ENCODE results near the gene SH3RF3.

Gene SH3RF3

DNA sequence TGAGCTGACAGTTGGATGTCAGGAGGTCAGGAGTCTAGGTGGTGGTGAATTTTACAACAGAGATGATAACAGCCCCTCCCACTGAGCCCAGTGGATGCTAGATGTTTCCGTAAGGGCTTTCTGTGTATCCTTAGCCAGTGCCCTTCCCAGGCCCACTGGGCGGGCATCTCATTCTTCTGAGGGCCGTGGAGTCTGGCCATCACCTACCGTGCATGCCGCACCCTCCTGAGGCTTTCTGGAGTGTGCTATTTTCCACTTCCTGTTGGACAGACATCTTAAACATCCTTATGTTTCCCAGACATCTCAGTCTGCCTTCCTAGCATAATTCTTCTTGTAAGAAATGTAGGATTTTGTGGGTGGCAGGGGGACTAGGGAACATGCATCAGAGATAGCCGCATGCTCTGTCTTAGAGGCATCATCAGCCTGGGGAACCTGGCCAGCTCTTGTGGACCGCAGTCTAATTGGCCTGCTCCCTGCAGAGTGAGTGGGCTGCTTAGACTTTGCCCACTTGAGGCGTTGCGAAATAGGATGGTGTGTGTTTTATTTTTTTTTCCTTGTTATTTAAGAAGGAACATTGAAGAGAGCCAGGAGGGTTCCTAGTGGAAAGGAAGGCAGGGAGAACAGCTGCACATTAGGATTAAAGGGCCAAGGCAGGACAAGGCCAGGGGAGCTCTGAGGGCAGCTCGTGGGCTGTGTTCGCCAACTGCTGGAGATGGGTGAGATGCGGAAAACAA, 135.8 kb downstream of the SH3RF3 start:
- DNase-seq (ENCODE audit: low spot score), result peak; percentile 7

- no peak for DNase-seq (ENCODE audit: low spot score)
These were observed 136.4 kb downstream of the SH3RF3 start for GRCh38 chr2:109265369-109265768.

DNA sequence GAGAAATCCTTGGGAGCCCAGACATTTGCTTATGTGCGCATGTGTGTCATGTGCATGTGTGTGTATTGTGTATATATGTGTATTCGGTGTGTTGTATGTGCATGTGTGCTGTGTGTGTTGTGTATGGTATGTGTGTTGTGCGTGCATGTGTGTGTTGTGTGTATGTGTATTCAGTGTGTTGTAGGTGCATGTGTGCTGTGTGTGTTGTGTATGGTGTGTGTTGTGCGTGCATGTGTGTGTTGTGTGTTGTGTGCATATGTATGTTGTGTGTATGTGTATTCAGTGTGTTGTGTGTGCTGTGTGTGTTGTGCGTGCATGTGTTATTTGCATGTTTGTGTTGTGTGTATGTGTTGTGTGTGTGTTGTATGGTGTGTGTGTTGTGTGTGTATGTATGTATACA, 136.9 kb downstream of the SH3RF3 start:
- DNase-seq (ENCODE audit: low spot score), result no peak

- no peak for DNase-seq (ENCODE audit: low spot score)
These were observed 137.5 kb downstream of the SH3RF3 start for GRCh38 chr2:109266496-109266895.

DNA sequence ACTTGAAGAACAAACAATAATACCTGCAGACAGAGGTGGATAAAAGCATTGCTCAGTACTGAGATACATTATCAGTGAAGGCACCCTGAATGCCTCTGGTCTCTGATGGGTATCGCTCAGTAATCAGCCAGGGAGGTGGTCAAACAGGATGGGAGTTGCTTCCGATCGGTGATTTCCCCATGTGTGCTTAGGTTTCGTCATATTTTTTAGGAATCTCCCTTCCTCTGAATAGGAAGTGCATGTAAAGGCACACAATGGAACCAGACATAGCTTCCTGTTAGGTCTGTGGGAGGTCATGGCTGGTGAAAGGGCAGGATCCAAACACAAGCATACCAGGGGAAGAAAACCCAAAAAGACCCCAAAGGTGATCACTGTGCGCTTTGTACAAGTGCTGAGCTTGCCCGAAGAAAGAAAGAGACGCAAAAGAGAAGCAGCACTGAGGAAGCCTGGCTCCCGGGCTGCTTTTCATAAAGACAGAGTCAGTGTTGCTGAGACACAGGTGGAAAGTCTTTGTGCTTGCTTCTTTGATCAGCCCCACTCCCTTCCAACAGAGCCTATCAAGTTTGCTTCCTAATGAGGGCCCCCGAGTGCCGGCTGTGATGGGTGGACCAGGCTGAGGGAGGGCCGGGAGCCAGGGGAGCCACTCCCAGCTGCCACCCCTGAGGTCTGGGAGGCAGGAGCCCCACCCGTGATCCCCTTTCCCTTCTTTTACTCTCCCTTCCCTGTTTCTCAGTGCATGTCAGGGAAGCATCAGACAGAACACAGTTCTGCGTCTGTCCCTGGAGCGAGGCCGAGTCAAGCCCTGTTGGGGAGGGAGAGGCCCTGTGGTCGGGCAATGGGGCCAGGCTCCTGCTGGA, 138.2 kb downstream of the SH3RF3 start:
- DNase-seq (ENCODE audit: low spot score), result no peak

- no peak for DNase-seq (ENCODE audit: low spot score)
These were observed 139.9 kb downstream of the SH3RF3 start for GRCh38 chr2:109268916-109269315.

DNA sequence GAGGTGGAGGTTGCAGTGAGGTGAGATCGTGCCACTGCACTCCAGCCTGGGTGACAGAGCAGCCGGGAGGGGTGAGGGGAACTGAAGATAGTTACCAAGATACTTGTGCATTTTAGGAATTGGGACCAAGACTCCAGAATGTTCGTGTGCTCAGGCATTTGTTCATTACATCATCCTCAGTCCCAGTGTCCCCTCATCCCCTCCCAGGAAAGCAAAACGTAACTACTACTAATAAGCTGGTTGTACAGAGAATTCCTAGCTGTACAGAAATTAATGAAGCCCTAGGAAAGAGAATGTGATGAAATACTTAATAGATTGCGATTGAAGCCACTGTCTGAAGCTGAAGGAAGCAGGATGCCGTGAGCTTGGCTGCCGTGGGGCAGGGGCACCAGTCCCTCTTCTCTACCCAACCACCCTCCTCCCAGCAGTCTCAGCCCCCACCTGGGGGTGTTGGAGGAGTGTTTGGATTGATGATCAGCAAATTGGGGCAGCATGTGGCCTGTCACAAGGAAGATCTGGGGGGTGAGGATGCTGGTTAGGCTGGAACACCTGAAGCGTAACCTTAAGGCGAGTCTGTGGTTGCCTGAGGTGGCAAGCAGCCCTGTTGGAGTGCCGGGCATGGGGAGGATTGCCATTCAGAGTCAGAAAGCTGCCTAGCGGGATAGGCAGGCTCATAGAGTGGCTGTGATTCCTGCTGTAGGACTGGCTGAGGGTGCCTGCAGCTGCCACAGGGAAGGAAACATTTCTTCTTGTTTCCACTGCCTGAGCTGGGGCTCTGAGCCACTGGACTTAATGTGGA, 140.9 kb downstream of the SH3RF3 start:
- DNase-seq (ENCODE audit: low spot score), result no peak

DNA sequence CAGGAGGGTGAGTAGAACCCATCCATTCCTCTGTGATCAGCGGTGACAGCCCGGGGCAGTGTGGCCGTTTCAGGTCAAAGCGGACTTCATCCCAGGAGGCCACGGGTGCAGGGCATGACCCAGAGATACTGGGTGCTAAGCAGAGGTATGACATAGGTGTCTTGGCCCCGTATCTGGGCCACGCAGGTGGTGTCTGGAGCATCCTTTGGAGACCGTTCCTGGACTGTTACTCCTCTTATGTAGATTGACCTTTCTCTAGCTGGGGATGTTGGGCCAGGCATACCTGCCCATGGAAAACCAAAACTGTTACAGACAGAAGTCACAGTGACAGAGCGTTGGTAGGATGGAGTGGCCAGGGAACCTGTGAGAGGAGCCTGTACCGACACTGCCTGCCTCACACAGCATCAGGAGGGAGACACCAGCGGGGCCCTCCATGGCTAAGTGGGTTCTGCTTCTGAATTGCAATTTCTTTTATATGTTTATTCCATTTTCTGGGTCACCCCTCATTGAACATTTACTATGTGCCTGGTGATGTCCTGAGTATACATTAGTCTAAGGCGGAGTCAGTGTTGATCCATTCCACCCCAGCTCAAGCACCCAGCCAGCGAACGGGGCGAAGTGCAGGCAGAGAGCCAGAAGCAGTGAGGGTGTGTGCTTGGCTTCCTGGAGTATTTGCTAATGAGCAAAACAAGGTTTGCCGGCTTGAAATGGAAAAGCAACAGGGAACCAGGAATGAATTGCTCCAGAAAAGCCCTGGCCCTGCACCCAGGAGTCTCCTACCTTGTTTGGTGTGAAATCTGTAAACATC, 141.7 kb downstream of the SH3RF3 start:
- no peak for DNase-seq (ENCODE audit: low spot score)

GRCh38 chr2:109271920-109272319, 142.9 kb downstream of the SH3RF3 start:
- DNase-seq (ENCODE audit: low spot score), result no peak

DNA sequence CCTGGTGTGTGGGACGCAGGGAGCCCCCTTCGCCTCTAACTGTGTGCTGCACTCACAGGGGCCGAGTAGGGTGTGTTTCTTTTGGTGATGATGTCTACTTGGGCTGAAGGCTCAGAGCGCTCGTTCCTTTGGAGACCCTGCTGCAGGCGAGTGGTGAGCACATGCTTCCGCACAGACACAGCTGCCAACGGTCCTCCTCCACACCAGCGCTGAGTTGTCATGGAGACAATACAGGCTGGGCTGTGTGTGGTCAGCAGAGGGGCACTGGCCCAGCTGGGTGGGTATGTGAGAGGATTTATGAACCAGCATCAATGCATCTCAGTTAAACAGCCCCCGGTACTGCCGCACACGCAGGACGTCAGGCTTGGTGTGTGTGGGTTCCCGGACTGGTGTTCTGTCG, 143.5 kb downstream of the SH3RF3 start:
- DNase-seq (ENCODE audit: low spot score), result no peak

DNA sequence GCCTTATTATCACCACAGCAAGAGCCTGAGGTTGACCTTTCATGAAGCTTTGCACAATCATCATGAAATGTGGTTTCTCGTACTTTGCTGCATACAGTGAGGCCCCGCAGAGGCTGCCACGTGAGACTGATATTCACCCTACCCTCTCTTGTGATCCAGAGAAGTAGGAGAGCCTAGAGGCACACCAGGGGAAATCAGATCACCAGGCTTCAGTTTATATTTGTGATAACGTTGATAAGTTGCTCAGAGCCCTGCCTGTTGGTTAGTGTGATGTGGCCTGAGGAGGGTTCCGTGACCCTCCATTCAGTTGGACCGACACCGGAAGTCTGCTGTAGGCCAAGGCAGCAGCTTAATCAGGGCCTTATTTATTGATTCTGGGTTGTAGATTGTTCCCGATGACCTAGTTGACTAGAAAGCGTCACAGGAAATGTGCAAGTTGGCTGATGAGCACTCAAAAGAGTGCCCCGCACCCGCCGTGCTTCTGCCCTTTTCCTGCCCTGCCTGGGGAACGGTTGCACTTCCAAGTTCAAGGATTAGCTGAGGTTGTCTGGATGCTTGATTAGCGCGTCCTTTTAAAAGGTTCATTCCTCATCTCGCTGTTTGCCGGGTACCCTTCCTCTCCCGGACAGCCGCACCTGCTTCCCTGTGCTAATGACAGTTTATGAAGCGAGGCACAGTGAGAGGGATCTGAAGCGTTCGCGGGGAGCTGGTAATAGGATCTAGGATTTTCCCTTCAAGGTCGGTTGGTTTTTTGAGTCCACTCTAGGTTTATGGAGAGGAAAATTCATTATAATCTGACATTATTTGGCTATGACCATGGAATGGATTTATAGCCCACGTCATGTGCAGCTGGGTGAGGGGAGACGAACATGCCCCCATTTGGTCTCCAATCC, 146.4 kb downstream of the SH3RF3 start:
- DNase-seq (ENCODE audit: low spot score), result no peak

DNA sequence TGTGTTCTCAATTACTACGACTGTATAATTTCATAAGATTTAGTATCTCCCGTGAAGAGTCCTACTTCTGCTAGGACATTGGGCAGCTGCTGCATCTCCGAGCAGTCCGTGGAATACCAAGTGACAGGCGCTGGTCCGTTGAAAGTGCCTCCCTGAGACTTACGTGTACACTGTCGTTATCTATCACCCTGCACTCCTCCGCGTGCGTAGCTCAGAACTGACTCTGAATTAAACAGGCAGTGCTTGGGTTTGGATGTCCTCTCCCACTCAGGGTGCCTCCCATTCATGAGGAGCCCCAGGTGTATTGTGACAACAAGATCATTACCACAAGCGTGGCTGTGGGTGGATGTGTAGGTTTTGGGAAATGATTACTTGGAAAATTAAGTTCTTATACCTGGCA, 148.4 kb downstream of the SH3RF3 start:
- DNase-seq (ENCODE audit: low spot score), result no peak

DNA sequence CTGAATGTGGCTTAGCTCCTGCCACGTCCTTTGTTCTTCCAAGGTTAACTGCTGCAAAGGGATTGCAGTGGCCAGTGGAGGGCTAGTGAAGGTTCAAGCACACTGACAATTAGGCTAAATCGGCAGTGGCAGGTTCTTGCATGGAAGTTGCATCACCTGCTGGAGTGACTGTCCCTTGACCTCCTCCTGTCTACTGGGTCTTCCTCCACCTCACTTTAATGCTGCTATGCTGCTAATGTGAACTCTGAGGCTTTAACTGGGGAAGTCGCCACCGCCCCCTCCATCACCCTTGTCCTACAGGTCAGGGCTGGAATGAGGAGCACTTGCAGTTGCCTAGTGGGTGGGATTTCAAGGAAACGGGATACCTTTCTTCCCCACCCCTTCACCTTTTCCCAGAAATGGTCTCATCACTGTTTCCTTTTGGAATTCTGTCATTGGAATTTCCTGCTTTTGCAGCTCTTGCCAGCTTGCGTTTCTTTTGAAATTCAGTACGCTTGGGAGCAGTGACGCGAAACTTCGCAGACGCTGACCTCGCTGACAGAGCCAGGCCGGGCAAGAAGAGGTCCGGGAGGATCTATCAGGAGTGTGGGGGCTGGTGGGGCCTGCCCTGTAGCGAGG, 150.3 kb downstream of the SH3RF3 start:
- DNase-seq (ENCODE audit: low spot score), result no peak

- no peak for DNase-seq (ENCODE audit: low spot score)
These were observed 151.8 kb downstream of the SH3RF3 start for GRCh38 chr2:109280804-109281203.

DNA sequence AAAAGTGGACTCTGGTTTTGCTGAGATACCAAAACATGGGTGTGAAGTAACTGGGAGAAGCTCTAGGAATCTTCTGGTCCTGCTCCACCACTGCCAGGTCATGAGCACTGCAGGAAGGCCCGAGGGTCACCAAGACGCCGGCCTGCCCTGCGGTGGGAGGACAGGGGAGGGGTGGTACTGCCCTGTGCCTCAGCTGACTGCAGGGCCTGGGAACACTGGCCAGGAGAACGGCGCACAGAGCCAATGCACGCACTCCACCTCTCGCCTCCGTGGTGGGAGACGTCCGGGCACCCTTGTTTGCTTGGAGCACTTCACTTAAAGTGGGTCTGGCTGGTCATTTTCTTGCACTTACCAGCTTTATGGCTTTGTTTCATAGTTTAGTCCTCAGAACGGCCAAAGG, 153.4 kb downstream of the SH3RF3 start:
- no peak for DNase-seq (ENCODE audit: low spot score)

DNA sequence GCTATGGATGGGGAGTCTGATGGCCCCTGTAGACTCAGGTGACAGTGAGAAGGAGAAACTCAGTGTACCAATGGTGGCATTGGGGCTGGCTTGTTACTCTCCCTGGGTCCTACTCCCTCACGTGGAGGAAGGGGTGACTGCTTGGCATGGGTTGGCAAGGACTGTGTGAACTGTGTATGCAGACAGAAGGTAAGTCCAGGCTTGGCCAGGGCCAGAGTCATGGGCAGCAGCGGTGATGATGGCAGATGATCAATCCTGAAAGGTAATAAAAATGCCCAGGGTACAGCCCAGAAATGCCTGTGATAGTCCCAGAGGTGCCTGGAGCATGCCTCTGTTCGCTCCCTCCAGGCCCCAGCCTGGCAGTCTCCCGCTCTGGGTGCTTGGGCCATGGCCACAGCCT, 153.9 kb downstream of the SH3RF3 start:
- DNase-seq (ENCODE audit: low spot score), result no peak

GRCh38 chr2:109284826-109285225, 155.8 kb downstream of the SH3RF3 start:
- DNase-seq (ENCODE audit: low spot score), result no peak

DNA sequence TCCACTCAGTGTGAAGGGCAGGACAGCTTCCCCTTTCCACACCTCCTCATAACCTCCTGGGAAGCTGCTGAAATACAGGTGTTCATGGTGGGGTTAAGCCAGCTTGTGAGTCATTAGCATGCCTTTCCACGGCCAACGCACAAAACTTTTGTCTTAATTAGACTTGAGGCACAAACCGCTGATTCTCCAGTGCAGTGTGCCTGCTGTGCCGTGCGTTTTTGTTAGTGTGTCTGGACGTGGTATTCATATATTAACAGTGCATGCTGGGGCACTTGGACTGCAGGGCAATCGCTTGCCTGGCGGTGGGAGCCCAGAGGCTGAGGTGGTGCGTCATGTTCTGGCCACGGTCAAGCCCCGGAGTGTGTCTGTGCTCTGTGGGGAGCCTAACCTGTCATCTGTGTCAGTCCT, 156.2 kb downstream of the SH3RF3 start:
- no peak for DNase-seq (ENCODE audit: low spot score)

- DNase-seq (ENCODE audit: low spot score), result no peak
These were observed 158.4 kb downstream of the SH3RF3 start for GRCh38 chr2:109287413-109287812.

DNA sequence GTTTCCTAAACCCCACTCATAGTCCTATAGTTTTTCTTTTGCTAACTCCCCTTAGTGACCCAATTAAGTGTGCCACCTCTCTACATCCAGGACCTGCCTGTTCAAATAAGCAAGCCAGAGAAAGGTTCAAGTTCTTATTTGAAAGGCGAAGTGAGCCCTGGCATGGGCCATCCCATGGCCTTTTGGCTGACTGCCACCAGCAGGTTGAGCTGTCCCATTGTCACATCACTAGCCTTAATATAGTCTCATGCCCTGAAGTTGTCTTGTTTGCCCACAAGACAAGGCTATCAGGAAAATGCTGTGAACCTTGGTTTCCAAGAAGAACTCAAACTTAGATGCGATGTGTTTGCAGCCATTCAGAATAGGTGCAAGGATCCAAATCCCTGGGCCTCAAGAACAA, 158.8 kb downstream of the SH3RF3 start:
- DNase-seq (ENCODE audit: low spot score), result no peak

All from LoVo (cell line).